ENCODE data around the gene PACRG. TPM values are rescaled to one million over a fixed set of nuclear protein-coding genes. Genes with fewer than 3 reads are reported as not detected.

The PACRG gene
- total and polyA plus RNA-seq, 3 donors from 2014 or later: 54.0 to 84.6 (median 81.7) TPM

DNA sequence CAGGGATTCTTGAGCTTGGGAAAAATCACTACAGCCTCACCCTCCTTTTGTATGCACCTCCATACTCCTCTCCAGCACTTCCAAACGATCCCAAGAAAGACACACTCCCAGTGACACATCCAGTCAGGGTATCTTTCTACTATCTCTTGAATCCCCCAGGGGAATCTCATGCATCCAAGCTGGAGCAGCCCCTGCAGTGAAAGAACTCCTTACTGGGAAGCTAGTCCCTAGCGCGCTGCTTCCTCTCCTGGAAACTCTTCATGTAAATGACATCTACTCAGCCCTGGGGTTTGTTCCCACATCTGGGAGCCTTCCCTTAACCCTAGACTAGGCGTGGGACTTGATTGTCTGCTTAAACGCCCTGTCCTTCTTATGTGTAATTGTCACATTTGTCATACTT is 357.7 kb downstream of the PACRG start:
- TF ChIP-seq, protein P1, sequence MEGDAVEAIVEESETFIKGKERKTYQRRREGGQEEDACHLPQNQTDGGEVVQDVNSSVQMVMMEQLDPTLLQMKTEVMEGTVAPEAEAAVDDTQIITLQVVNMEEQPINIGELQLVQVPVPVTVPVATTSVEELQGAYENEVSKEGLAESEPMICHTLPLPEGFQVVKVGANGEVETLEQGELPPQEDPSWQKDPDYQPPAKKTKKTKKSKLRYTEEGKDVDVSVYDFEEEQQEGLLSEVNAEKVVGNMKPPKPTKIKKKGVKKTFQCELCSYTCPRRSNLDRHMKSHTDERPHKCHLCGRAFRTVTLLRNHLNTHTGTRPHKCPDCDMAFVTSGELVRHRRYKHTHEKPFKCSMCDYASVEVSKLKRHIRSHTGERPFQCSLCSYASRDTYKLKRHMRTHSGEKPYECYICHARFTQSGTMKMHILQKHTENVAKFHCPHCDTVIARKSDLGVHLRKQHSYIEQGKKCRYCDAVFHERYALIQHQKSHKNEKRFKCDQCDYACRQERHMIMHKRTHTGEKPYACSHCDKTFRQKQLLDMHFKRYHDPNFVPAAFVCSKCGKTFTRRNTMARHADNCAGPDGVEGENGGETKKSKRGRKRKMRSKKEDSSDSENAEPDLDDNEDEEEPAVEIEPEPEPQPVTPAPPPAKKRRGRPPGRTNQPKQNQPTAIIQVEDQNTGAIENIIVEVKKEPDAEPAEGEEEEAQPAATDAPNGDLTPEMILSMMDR (IDR thresholded peaks at IDR 0.05): no peak
- TF ChIP-seq POLR2A (IDR thresholded peaks at IDR 0.05): no peak
- DNase-seq: no peak

DNA sequence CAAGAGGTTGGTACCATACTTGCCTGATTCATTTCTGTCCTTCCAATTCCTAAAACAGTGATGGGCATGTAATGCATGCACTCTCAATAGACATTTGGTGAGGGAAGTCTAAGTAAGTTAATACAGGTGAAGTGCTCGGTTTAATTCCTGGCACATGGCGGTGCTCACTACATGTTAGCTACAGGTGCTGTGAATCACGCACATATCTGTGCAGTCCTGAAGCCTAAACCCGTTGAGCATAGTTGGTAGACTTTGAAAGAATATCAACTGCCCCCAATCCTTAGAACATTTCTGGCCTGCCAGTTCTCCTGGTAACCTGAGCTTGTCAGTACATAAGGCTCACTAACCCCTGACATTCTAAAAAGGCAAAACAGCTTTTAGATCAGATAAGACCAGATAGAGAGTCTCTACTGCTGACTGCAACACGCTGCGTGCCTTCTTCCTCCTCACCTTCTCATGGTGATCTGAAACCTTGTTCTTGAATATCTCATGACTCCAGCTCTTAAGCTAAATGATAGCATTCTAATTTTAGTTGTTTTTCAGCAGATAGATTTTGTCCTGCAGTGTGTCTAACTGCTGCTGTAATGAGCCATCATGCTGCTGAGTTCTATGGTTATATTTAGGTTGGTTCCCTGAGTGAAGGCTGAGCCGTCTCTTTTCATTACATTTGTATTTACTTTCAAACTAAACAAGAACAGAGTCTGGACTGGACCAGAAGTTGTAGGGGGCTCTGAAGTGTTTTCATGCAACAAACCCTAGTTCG is 358.3 kb downstream of the PACRG start:
- no peak for DNase-seq
- Histone ChIP-seq H3K4me3 (no peak overlapping the region), H3K27me3 (no peaks in the 10 kb centered on the region), H3K9me3 (no peaks in the 10 kb centered on the region), H3K27ac (no peak overlapping the region), H3K4me1 (no peaks in the 10 kb centered on the region), H3K36me3 (ENCODE audit: low read depth, missing control alignments) (no peaks in the 10 kb centered on the region)
- WGBS, 2 donors: 90 to 95% methylated on average over 8 of the region's 8 CpGs
- intact Hi-C loops (cut with DNase I; ENCODE audit: low total_unique reads): no loop called here
- no peak for TF ChIP-seq POLR2A (IDR thresholded peaks at IDR 0.05)
- TF ChIP-seq, protein P1 (IDR thresholded peaks at IDR 0.05): no peak

More for the DNA sequence above, 357.7 kb downstream of the PACRG start:
- intact Hi-C loops (cut with DNase I; ENCODE audit: low total_unique reads): no loop called here
- no peaks in the 10 kb centered on the region for H3K36me3 ChIP-seq (ENCODE audit: low read depth, missing control alignments)
- no peak overlapping the region for H3K27ac ChIP-seq
- no peaks in the 10 kb centered on the region for H3K9me3 ChIP-seq
- WGBS, 2 donors: 84 to 87% methylated on average over 5 of the region's 5 CpGs
- H3K27me3 ChIP-seq: no peaks in the 10 kb centered on the region
- no peak overlapping the region for H3K4me3 ChIP-seq
- no peaks in the 10 kb centered on the region for H3K4me1 ChIP-seq

DNA sequence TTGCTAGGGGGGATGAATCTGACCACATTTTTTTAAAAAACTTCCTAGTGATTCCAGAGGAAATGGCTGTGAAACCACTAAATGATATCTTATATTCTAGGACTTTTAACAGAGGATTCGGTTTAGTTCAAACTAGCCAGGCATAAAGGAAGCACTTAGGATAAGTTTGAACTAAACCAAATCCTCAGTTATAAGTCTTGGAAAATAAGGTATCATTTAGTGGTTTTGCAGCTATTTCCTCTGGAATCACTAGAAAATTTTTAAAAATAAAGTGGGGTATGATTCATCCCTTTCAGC is 358.8 kb downstream of the PACRG start:
- intact Hi-C loops (cut with DNase I; ENCODE audit: low total_unique reads): no loop called here
- Histone ChIP-seq H3K4me1 (no peaks in the 10 kb centered on the region), H3K27ac (no peak overlapping the region), H3K4me3 (no peak overlapping the region), H3K9me3 (no peaks in the 10 kb centered on the region), H3K36me3 (ENCODE audit: low read depth, missing control alignments) (no peaks in the 10 kb centered on the region), H3K27me3 (no peaks in the 10 kb centered on the region)
- TF ChIP-seq, protein P1 (IDR thresholded peaks at IDR 0.05): no peak
- no peak for TF ChIP-seq POLR2A (IDR thresholded peaks at IDR 0.05)
- DNase-seq: no peak
- WGBS, 2 donors: 86 to 91% methylated on average over 1 of the region's 1 CpG

DNA sequence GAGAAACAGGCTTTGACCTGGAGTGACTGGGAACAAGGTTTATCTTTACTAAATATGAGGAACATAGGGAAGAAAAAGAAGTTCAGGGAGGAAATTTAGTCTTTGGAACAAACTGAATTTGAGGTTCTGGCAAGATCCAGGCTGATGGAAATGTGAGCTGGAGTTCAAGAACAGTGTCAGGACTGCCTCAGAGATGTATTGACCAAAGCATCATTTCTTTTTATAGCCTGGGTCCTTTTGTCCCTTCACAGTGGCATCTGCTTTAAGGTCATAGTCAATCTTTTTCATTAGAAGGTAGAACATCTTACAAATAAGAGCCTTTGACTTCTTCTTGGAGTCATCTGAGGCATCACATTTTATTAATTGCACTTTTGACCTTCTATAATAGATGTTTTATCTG is 360.2 kb downstream of the PACRG start:
- TF ChIP-seq, protein P1 (IDR thresholded peaks at IDR 0.05): no peak
- no peak for TF ChIP-seq POLR2A (IDR thresholded peaks at IDR 0.05)
- H3K4me3 ChIP-seq: no peak overlapping the region
- no peak for DNase-seq
- intact Hi-C loops (cut with DNase I; ENCODE audit: low total_unique reads): no loop called here
- no peaks in the 10 kb centered on the region for H3K36me3 ChIP-seq (ENCODE audit: low read depth, missing control alignments)
- H3K27ac ChIP-seq: no peak overlapping the region
- H3K4me1 ChIP-seq: no peaks in the 10 kb centered on the region
- H3K9me3 ChIP-seq: no peaks in the 10 kb centered on the region
- H3K27me3 ChIP-seq: no peaks in the 10 kb centered on the region

DNA sequence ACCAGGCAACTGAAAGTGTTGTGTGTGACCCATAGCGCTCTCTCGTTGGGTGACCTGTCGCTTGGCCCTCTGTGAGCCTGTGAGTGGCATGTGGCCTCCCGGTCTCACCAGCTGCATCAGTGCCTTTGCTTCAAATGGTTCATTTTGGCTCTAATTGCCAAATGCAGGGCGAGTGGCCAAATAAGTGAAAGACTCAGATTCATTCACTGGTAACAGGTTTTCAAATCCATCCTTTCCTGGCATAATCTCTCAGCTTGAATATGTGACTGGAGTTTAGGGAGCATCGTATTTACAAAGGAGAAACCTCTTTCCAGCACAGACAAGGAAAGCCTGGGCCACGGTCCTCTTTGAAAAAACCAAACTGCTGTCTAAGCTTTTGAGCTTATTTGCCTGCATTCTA is 365.1 kb downstream of the PACRG start:
- no peaks in the 10 kb centered on the region for H3K36me3 ChIP-seq (ENCODE audit: low read depth, missing control alignments)
- H3K27ac ChIP-seq: no peak overlapping the region
- no peaks in the 10 kb centered on the region for H3K27me3 ChIP-seq
- no peaks in the 10 kb centered on the region for H3K9me3 ChIP-seq
- H3K4me3 ChIP-seq: no peak overlapping the region
- no peaks in the 10 kb centered on the region for H3K4me1 ChIP-seq
- DNase-seq: no peak
- TF ChIP-seq POLR2A (IDR thresholded peaks at IDR 0.05): no peak
- TF ChIP-seq, protein P1 (IDR thresholded peaks at IDR 0.05): no peak
- WGBS, 2 donors: 83 to 88% methylated on average over 7 of the region's 7 CpGs
- intact Hi-C loops (cut with DNase I; ENCODE audit: low total_unique reads): no loop called here

Measured in testis (tissue), 3 donors.